HG03354 (cell line): ENCODE measurements around the gene POLA1.

Experiments used
- ATAC-seq: cut with Tn5 transposase; IDR thresholded peaks from one replicate; pipeline ENCODE4 v1.9.1; 2021; ENCODE audit warnings: mild to moderate bottlenecking; ENCODE audit not compliant: unreplicated experiment, poor library complexity, severe bottlenecking

The POLA1 gene

GRCh38 chrX:24946369-24946768 is 252.7 kb downstream of the POLA1 start:
- no peak for ATAC-seq

DNA sequence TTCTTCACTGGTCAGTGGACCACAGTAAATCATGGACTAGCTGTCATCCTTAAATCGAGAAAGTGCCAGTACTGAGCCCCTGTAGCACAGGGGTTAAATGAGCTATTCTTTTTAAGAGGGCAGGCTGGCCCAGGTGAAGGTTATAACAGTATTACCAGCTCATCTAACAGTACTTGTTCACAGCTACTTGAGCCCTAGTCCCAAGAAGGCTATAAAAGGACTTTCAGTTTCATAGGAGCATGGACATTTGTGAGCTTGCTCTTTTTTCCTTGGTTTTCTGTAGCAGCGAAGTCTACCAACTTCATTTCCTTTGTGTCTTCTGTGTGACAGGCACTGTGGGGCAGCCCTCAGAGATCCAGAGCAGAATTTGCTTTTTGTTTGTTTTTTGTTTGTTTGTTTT is 261.0 kb downstream of the POLA1 start:
- no peak for ATAC-seq

GRCh38 chrX:24955372-24955930 is 261.7 kb downstream of the POLA1 start:
- no peak for ATAC-seq

- no peak for ATAC-seq
Measured at GRCh38 chrX:24956828-24957227, 263.1 kb downstream of the POLA1 start.

DNA sequence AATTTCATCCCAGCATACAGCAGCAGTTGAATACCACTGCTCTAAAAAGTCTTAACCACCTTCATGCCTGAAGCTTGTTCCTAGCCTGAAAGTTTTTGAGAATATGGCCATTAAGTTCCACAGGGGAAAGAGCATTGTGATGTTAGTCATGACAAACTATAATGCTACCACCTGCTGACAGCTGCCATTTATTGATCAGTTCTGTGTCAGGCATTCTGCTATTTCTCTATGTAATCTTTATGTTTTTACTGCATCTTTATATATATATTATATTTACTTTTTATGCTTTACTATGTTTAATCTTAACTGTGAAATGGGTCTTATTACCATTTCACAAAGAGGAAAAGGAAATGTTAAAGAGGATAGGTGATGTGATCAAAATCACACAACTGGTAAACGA is 268.1 kb downstream of the POLA1 start:
- ATAC-seq = no peak

- ATAC-seq = no peak
Measured at GRCh38 chrX:24963823-24964222, 270.1 kb downstream of the POLA1 start.

- ATAC-seq = no peak
Measured at GRCh38 chrX:24965372-24965771, 271.7 kb downstream of the POLA1 start.

DNA sequence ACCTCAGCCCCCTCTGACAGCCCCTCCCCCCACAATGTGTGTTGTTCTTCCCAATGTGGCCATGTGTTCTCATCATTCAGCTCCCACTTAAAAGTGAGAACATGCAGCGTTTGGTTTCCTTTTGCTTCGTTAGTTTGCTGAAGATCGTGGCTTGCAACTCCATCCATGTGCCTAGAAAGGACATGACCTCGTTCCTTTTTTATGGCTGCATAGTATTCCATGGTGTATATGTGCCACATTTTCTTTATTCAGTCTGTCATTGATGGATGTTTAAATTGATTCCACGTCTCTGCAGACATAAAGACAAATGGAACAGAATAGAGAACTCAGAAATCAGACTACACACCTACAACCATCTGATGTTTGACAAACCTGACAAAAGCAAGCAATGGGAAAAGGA is 276.1 kb downstream of the POLA1 start:
- no peak for ATAC-seq

- ATAC-seq = peak; percentile 64
Measured at GRCh38 chrX:24979081-24979480, 285.4 kb downstream of the POLA1 start.

DNA sequence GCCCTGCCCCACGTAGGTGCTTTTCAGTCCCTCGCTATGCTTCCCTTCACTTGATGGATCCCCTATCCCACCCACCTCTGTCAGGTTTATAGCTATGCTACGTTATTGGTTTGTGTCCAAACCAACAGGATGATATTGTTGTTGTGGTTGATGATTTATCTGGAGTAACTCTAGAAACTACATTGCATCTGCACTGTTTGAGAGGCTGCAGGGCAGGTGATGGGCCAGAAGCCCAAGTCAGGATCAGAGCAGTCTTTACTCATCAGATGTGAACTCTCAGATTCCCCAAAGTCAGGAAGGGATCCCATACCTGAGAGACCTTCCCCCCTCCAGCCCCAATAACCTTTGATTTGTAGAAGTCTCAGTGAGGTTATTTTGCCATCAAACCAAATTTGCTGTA is 287.3 kb downstream of the POLA1 start:
- no peak for ATAC-seq

DNA sequence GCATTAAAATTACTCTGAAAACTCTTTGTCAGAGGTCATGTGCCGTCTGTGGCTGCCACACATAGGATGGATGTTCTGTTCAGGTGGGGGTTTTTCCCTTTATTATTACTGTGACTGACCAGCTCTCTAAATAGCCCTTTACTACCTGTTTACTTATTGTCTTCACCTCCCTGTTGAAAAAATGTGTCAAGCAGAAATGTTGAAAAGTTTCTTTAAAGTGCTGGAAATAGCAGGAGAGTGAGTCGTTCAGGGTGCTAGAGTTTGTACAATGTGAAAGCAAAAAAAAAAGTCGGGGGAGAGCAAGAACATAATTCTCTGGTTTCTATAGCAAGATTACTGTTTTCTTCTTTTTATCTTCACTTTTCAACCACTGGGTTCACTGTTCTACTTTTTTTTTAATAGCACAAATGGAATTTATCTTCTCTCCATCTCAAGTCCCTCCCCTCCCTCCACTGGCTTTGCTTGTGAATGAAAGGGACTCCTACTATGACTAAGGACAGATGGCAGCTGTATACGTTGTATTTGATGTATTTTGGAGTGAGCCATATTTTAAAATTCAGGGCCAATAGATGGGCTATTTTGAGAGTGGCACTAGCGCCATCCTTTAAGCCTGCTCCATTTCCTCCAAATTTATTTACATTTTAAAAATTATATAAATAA is 288.7 kb downstream of the POLA1 start:
- ATAC-seq = no peak

DNA sequence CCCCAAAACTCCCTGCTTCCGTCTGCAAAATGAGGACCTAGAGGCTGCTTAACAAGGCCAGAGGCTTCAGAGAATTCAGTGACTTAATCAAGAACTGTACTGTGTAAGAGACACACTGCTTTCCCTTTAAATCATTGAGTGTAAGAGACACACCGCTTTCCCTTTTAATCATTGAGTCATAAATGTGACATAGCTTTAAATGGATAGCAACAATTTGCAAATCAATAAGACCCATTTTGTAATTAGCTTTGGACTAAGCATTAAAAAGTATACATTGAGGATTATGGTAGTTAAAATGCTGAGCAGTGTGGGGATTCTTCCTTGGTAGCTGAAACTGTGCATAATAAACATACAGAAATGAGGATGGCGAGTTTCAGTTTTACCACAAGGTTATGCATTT is 290.2 kb downstream of the POLA1 start:
- no peak for ATAC-seq

- no peak for ATAC-seq
Measured at GRCh38 chrX:24985120-24985519, 291.4 kb downstream of the POLA1 start.

DNA sequence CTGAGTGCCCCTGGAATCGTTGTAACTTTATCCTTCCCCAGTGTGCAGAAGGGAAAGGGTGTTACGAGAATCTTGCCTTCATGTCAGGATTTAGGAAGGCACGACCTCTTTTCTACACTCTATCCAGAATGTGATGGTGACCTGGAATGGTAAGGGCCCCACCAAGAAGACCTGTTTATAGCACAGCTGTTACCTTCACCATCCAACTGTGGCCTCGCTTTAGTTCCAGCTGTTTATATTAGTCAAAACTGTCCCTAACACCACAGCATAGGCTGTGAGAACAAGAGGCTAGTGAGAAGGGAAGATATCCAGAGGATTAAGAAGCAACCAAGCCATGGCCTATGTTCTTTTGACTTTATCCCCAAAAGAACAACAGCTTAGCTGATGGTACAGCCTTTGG is 294.0 kb downstream of the POLA1 start:
- ATAC-seq = no peak

GRCh38 chrX:24988314-24988713 is 294.6 kb downstream of the POLA1 start:
- ATAC-seq = no peak

DNA sequence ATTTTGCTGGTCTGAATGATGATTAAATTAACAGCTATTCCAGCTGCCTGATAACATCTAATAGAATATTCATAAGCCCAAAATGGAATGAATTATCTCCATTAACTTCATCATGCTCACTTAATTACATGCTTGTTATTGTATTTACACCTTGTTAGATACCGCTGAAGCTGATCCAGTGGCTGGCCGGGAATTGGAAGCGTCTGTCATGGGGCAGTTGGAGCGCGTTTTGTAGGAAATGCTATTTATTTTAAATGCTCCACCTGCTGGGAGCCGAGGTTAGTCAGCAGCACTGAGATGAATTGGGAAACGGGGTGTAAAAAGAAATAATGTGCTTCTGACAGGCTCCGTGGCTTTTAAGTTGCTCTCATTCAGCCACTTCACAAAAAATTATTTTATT is 296.8 kb downstream of the POLA1 start:
- ATAC-seq = no peak

DNA sequence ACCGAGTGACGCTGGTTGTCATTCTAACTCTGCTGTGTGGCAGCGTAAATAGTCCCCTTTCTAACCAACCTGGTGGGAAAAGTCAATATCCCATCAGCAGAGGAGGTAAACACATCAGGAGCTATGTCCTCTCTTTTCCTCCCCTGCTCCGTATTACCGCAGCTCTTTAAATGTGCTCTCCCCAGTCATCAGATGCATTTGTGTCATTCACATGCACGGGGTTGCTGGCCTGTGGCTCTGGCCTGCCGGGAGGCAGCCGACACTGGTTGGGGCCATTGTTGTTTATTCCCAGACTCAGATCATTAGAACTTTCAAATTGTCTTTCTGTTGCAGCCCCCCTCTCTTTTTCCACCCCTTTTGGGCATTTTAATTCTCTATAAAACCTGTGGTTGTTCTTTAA is 300.2 kb downstream of the POLA1 start:
- no peak for ATAC-seq

GRCh38 chrX:24996096-24996709 is 302.5 kb downstream of the POLA1 start:
- ATAC-seq = no peak

DNA sequence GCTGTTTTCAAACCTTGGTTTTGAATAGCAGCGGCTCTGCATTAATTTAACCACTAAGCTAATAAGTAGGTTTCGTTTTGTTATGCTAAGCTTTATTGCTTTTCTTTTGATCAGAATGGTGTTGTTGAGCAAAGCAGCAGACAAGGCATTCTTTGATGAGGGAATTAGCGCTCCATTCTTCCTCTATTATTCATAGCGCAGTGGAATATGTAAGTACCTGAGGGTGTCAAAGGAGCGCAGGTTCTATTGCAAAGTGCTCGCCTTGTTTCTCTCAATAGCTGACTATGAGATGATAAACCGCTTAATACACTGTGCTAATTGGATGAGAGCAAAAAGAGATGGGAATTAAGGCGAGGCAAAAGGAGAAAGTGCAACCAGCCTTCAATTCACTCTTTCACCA is 305.8 kb downstream of the POLA1 start:
- ATAC-seq = no peak

GRCh38 chrX:25001808-25002660 is 308.3 kb downstream of the POLA1 start:
- no peak for ATAC-seq

DNA sequence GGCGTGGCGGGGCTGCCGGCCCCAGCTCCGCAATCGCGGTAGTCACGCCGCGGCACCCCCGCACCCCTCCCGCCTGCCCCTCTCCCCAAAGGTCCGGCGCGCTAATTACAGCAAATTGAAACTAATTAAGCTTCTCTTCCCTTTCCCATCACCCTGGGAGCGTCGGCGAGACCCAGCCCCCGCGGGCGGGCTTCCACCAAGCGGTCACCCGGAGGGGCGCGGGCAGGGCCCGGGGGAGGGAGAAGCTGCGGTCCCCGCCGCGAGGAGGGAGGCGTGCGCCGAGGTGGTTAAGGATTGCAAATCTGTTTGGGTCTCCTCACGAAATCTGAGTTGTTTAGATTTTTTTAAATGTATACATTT is 308.9 kb downstream of the POLA1 start:
- ATAC-seq = no peak
